Measurements from ENCODE around the gene NCEH1.
A peak's percentile ranks its signal among the peaks of the same experiment; 100 is the strongest.
"Not testable (repeated sequence)": the region's sequence is repeated elsewhere in the genome, so short reads cannot be mapped to it uniquely, and the experiment has no call there.

NCEH1 gene

GRCh38 chr3:172707030-172707429 is 3.8 kb downstream of the NCEH1 start:
- no peak for DNase-seq (ENCODE audit: low spot score)

GRCh38 chr3:172705170-172705569 is 5.7 kb downstream of the NCEH1 start:
- no peak for DNase-seq (ENCODE audit: low spot score)

DNA sequence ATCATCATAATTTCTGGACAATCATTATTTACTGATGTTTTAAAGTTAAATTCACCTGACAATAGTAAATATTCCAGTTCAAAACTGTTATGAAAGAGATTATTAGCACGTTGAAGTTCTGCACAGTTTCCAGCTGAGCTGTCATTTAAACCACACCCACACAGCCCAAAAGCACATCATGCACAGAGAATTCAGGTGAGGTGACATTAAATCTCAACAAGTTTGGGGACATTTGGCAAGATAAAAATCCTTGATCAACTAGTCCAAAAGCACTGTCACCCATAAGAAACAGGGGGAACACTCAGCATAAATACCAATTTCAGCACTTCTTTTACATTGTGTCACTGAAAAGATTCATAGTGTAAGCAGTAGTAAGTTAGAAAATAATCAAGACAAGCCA is 6.9 kb downstream of the NCEH1 start:
- DNase-seq (ENCODE audit: low spot score), result peak; percentile 70

DNA sequence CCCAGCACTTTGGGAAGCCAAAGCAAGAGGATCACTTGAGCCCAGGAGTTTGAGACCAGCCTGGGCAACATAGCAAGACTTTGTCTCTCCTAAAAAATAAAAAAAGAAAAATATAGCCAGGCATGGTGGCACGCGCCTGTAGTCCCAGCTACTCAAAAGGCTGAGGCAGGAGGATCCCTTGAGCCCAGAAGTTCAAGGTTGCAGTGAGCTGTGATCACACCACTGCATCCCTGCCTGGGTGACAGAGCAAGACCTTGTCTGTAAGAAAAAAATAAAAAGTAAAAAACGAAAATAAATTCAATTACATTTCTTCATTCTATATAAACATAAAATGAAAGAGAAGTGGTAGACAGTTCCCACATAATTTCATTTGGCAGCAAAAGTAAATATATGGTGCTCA is 8.1 kb downstream of the NCEH1 start:
- DNase-seq (ENCODE audit: low spot score), result not testable (repeated sequence)

DNA sequence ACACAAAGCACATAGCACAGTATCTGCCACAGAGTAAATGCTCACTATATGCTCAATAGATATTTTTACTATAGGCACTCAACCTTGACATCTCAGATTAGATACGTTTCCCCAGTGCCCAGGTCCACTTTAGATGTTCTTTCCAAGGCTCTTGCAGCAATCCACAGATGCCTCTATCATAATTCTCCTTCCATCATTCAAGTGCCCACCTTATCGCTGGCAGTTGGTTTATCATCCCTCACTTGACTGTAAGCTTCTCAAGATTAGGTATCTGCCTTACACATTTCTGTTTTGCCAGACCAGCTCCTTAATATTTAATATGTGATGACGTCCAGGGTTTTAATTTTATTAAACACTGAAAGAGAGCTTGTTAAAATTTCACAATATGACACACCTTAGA is 8.6 kb downstream of the NCEH1 start:
- no peak for DNase-seq (ENCODE audit: low spot score)

DNA sequence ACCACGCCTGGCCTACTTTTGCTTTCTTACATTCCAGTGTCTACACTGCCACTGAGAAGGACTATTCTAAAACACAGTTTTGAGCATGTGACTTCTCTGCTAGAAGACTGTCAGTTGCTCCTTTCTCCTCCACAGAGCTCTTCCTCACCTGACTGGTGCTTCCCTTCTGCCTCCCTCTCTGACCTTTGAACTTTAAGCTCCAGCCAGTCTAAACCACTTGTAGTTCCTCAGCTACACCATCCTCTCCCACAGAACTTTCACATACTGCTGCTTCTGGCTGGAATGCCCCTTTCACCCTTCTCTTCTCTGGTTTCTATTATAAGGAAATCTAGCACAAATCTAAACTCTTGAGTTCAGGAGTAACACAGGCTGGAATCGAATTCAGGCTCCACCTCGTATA is 9.1 kb downstream of the NCEH1 start:
- DNase-seq (ENCODE audit: low spot score), result no peak

GRCh38 chr3:172700936-172701455 is 9.9 kb downstream of the NCEH1 start:
- DNase-seq (ENCODE audit: low spot score), result no peak

DNA sequence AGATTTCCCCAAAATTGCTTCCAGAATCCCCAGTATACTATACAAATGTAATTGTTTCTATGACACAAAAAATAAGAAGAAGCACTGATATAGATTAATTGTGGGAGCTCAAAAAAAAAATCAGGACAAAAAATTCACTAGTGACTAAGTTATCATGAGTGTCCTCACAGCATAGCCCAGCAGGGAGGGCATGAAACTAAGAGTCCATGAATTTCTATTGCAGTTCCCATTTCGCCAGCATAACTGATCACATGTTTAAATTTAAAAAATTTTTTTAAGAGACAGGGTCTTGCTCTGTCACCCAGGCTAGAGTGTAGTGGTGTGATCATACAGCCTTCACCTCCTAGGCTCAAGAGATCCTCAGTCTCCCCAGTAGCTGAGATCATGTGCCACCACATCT is 10.6 kb downstream of the NCEH1 start:
- DNase-seq (ENCODE audit: low spot score), result no peak

DNA sequence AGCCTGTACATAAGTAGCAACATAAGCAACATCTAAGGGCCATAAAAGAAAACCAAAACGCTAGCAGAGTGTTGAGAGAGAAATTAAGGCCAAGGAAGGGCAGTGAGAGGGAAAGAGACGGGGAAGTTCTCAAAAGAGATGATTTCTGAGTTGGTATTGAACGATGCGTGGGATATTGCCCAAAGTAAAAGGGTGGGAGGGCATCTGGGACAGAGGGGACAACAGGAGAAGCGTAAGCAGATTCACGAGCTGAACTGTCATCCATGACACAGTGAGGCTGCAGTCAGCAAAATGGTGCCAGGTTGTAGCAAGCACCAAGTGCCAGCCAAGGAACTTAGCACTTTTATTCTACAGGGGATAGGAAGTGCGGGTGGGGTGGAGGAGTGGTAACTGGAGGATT is 11.8 kb downstream of the NCEH1 start:
- DNase-seq (ENCODE audit: low spot score), result no peak

- no peak for DNase-seq (ENCODE audit: low spot score)
Observed at GRCh38 chr3:172698631-172699030, 12.2 kb downstream of the NCEH1 start.

GRCh38 chr3:172697558-172697957 is 13.3 kb downstream of the NCEH1 start:
- no peak for DNase-seq (ENCODE audit: low spot score)

- DNase-seq (ENCODE audit: low spot score), result no peak
Observed at GRCh38 chr3:172696357-172696756, 14.5 kb downstream of the NCEH1 start.

DNA sequence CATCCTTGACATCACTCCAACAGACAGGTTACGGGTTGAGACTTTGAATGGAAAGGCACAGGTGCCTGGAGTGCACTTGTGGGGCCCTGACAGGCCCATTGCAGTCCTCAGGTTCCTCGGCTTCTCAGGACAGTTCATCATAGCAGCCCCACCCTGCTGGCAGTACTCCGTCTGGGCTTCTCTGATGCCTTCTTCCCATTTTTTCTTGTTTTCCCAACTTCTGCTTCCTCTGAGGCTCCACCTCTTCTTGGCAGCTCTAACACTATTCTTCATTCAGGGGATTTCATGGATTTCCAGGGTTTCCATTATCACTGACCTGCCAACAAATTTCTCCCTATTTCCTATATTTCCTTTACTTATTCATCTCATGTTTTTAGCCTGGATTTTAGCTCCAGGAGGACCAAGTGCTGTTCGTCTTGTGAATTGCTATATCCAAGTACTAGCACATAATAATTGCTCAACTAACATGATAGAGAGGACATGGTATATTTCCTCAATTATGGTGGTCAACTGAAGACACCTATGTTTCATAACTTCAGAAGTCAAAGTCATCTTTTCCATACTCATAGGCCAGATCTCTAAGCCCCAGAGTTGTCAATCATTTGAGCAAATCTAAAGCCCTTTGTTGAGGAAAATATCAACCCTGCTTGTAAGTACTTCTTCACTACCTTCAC is 16.2 kb downstream of the NCEH1 start:
- no peak for DNase-seq (ENCODE audit: low spot score)

DNA sequence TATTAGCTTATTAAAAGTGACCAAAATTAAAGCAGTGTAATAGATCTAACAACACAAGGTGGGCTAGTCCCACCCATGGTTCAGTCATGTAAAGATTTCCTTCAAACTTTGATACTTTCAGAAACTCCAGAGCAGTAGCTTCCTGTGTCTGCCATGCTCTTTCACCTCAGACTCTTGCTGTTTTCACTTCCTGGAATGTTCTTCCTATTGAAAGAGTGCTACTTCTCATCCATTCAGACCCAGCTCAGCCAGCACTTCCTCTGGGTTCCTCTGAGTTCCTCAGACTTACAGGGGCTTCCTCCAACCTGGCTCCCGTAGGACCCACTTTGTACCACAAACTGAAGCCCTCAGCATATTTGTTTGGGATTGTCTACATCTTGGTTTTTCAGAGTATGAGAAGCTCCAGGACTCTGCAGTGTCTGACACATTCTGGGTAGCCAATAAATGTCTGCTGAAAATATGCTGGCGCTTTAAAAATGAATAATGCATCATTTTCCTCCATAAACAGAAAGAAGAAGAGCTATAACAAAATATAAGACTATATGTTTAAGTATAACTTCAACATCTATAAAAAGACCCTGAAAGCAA is 18.0 kb downstream of the NCEH1 start:
- no peak for DNase-seq (ENCODE audit: low spot score)

DNA sequence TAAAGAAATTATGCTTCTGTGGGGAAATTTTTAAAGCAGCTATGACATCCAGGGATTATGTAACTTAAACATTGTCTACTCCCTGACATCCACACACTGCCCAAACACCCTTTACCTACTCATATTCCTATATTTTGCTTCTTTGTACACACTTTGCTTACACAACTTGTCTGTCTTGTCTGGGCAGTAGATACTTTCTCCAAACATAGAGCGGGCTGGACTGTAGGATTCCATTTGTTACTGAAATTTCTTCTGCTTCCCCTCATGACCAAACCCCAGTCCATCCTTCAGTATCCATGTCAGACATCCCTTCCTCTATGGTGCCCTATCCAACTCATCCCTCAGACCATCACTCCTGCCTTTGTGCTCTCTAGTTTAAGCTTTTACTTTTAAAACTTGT is 19.9 kb downstream of the NCEH1 start:
- no peak for DNase-seq (ENCODE audit: low spot score)

DNA sequence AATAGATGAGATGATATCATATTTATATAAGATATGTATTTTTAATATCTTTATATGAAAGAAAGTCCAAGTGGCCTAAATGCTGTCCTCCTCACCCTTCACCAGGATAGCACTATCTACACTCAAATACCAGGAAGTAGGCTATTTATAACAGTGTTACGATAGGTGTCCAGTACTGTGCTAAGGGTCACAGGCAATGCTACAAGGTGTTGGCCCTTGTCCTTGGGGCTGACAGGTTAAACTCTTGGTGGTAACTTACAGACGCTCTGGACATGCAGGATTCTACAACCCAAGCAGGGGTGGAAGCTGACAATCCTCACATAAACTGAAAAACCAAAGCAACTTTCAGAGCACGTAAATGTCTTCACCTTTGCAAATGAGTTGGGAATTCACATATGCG is 22.3 kb downstream of the NCEH1 start:
- no peak for DNase-seq (ENCODE audit: low spot score)

DNA sequence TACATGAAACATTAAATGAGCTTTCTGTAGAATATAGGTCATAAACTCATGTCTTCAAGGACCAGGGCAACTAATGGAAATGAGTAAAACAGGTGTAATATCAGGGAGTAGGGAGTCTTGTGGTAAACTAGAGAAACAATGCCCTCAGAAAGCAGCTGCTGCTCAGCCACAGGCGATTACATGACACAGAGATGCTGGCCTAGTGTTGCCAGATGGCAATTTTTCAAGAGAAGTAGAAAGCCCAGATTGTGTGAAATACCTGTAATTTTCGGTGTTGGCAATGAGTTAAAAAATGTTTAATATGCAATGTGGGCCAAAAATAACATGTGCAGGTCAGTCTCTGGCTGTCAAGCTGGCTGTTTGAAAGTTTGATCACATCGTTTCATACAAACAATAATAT is 23.4 kb downstream of the NCEH1 start:
- no peak for DNase-seq (ENCODE audit: low spot score)

DNA sequence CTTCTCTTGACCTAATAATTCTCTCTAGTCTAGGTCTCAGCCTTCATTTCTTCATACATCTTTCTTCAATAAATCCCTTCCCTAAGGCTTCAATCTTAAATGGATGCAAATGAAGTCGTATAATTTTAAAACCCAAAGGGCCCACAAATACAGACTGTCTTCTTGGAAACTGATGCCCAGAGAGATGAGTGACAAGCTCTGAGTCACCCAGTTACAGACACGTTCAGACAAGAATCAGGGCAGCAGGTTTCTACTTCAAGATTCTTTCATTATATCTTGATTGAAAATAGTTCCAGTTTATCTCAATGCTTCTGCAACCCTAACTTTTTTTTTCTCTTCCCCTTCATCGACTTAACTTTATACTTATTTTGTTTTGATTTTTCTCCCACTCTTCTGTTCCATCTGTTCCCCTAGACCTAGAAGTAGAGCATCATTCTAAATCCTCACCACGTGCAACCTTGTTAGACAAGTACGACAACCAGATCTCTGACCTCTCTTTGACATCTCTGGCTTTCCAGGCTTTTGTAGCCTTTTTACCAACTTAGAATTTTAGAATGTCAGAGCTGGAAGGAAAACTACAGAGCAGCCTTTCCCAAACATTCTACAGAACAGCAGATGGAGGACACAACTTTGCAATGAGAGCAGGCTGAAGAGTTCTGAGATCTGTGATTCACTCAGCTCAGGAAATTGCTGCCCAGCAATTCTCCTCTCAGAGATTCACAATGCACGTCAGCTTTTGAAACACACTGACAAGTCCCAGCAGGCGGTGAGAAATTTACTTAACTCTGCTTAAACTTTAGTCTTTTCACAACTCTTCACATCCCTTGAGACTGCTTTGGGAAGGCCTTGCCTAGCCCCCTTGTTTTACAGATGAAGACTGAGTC is 25.3 kb downstream of the NCEH1 start:
- no peak for DNase-seq (ENCODE audit: low spot score)

- DNase-seq (ENCODE audit: low spot score), result no peak
Observed at GRCh38 chr3:172680684-172681083, 30.2 kb downstream of the NCEH1 start.

- no peak for DNase-seq (ENCODE audit: low spot score)
Observed at GRCh38 chr3:172679599-172679998, 31.3 kb downstream of the NCEH1 start.

GRCh38 chr3:172678068-172678467 is 32.8 kb downstream of the NCEH1 start:
- peak; percentile 17 for DNase-seq (ENCODE audit: low spot score)

GRCh38 chr3:172676196-172676922 is 34.5 kb downstream of the NCEH1 start:
- no peak for DNase-seq (ENCODE audit: low spot score)
